Lower leg skin (tissue), 3 donors: ENCODE data around the gene SF3A2.

ENCODE experiments used
- POLR2A ChIP-seq, 2 donors: fragments of 450-650 bp; IDR thresholded peaks; one replicate each; pipeline ENCODE4 v1.6.1; 2016 to 2017; ENCODE audit warnings: antibody characterized with exemption in 2 of 2, mild to moderate bottlenecking in 1 of 2, moderate library complexity in 1 of 2
- TF ChIP-seq, protein P1 (sequence below), 3 donors: fragments of 450-650 bp; IDR thresholded peaks; one replicate each; pipeline ENCODE4 v1.5.1; 2016; ENCODE audit warnings: antibody characterized with exemption in 3 of 3, mild to moderate bottlenecking in 3 of 3, moderate library complexity in 2 of 3

DNA sequence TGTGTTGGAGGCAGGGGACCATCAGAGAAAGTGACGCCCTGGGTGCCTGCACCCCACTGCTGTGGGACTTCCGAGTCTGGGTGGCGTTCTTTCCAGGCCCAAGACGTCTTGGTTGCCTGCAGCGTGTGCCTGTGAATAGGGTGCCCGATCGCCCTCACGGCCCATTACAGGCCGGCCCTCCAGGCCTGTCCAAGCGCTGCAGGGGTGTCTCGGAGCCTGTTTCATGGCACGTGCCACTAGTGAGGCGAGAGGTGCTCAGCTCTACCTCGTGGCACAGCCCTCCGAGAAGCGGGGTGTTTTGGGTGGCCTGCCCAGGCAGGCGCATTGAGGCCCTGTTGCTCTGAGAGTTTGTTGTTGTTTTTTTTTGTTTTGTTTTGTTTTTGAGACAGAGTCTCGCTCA is 42.8 kb upstream of the SF3A2 start:
- TF ChIP-seq, protein P1, sequence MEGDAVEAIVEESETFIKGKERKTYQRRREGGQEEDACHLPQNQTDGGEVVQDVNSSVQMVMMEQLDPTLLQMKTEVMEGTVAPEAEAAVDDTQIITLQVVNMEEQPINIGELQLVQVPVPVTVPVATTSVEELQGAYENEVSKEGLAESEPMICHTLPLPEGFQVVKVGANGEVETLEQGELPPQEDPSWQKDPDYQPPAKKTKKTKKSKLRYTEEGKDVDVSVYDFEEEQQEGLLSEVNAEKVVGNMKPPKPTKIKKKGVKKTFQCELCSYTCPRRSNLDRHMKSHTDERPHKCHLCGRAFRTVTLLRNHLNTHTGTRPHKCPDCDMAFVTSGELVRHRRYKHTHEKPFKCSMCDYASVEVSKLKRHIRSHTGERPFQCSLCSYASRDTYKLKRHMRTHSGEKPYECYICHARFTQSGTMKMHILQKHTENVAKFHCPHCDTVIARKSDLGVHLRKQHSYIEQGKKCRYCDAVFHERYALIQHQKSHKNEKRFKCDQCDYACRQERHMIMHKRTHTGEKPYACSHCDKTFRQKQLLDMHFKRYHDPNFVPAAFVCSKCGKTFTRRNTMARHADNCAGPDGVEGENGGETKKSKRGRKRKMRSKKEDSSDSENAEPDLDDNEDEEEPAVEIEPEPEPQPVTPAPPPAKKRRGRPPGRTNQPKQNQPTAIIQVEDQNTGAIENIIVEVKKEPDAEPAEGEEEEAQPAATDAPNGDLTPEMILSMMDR (IDR thresholded peaks at IDR 0.05): no peak
- no peak for TF ChIP-seq POLR2A (IDR thresholded peaks at IDR 0.05)
